GM18858 (cell line): Measurements from ENCODE around the gene KRTAP5-11.
"Not testable (repeated sequence)": the region's sequence is repeated elsewhere in the genome, so short reads cannot be mapped to it uniquely, and the experiment has no call there.

ENCODE experiments used
- ATAC-seq: cut with Tn5 transposase; IDR thresholded peaks from one replicate; pipeline ENCODE4 v1.9.1; 2021; ENCODE audit not compliant: unreplicated experiment

The KRTAP5-11 gene

DNA sequence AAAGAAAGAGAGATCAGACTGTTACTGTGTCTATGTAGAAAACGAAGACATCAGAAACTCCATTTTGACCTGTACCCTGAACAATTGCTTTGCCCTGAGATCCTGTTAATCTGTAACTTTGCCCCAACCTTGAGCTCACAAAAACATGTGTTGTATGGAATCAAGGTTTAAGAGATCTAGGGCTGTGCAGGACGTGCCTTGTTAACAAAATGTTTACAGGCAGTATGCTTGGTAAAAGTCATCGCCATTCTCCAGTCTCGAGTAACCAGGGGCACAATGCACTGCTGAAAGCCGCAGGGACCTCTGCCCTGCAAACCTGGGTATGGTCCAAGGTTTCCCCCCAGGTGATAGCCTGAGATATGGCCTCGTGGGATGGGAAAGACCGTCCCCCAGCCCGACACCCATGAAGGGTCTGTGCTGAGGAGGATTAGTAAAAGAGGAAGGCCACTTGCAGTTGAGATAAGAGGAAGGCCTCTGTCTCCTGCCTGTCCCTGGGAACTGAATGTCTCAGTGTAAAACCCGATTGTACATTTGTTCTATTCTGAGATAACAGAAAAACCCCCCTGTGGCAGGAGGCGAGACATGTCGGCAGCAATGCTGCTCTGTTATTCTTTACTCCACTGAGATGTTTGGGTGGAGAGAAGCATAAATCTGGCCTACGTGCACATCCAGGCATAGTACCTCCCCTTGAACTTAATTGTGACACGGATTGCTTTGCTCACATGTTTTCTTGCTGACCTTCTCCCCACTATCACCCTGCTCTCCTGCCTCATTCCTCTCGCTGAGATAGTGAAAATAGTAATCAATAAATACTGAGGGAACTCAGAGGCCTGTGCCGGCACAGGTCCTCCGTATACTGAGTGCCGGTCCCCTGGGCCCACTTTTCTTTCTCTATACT lies 47.7 kb downstream of the KRTAP5-11 start:
- not testable (repeated sequence) for ATAC-seq

DNA sequence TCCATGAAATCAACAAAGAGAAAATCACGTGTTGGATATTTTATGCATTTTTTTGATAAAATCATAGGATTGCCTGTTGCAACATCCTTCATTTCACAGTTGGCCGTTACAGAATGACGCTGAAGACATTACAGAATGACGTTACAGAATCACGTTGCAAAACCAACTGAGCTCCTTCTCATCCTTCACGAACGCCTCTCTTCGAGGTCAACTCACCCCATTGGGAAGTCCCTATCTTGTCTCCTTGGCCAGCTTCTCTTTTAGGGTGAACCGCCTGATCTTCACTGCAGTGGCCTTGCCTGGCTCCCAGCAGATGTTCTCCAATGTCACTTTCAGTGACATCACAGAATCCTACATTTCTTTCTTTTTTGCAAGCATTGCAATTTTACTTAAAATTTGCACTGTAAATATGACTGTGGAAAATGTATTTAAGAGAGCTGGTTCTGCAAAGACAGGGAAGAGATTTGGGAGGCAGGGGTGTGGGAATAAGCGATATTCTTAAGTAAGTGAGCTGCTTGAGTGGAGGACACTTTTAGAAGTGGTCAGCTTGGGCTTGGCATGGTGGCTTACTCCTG lies 50.6 kb downstream of the KRTAP5-11 start:
- ATAC-seq, result no peak
